RKO (cell line): ENCODE data around the gene AAGAB.
"Not testable (repeated sequence)": the region's sequence is repeated elsewhere in the genome, so short reads cannot be mapped to it uniquely, and the experiment has no call there.

Source experiments
- DNase-seq: peaks from one replicate; pipeline ENCODE4 v3.0.0-alpha.2; 2016; ENCODE audit warnings: low spot score

AAGAB gene

GRCh38 chr15:67171471-67171870 is 83.0 kb downstream of the AAGAB start:
- DNase-seq = no peak

- DNase-seq = no peak
Observed at GRCh38 chr15:67170143-67170925, 84.1 kb downstream of the AAGAB start.

GRCh38 chr15:67168694-67169093 is 85.8 kb downstream of the AAGAB start:
- no peak for DNase-seq

GRCh38 chr15:67167091-67167490 is 87.4 kb downstream of the AAGAB start:
- no peak for DNase-seq

- no peak for DNase-seq
Observed at GRCh38 chr15:67166280-67167009, 88.0 kb downstream of the AAGAB start.

GRCh38 chr15:67165254-67166253 is 88.9 kb downstream of the AAGAB start:
- no peak for DNase-seq

- DNase-seq = no peak
Observed at GRCh38 chr15:67164811-67165253, 89.6 kb downstream of the AAGAB start.

GRCh38 chr15:67164401-67164791 is 90.1 kb downstream of the AAGAB start:
- DNase-seq = no peak

- DNase-seq = no peak
Observed at GRCh38 chr15:67163180-67163579, 91.3 kb downstream of the AAGAB start.

GRCh38 chr15:67161881-67162280 is 92.6 kb downstream of the AAGAB start:
- no peak for DNase-seq

GRCh38 chr15:67161412-67161811 is 93.0 kb downstream of the AAGAB start:
- no peak for DNase-seq

- DNase-seq = no peak
Observed at GRCh38 chr15:67158367-67158766, 96.1 kb downstream of the AAGAB start.

GRCh38 chr15:67157521-67158252 is 96.8 kb downstream of the AAGAB start:
- no peak for DNase-seq

- DNase-seq = no peak
Observed at GRCh38 chr15:67156834-67157233, 97.6 kb downstream of the AAGAB start.

GRCh38 chr15:67156426-67156825 is 98.0 kb downstream of the AAGAB start:
- DNase-seq = no peak

GRCh38 chr15:67154249-67154648 is 100.2 kb downstream of the AAGAB start:
- DNase-seq = no peak

GRCh38 chr15:67153044-67153443 is 101.4 kb downstream of the AAGAB start:
- not testable (repeated sequence) for DNase-seq

- no peak for DNase-seq
Observed at GRCh38 chr15:67152429-67152828, 102.0 kb downstream of the AAGAB start.
